Lower leg skin (tissue), 4 donors: ENCODE measurements around the gene DCLK2. TPM values are rescaled to one million over a fixed set of nuclear protein-coding genes. Genes with fewer than 3 reads are reported as not detected.

Source experiments
- DNase-seq, 2 donors: peaks; one replicate each; pipeline ENCODE4 v3.0.0-alpha.2; 2019; ENCODE audit warnings: low spot score in 2 of 2
- H3K4me3 ChIP-seq: fragments of 200-600 bp; sonication (generic); 2 replicates; pipeline ENCODE4 v1.5.1; 2017; ENCODE audit warnings: mild to moderate bottlenecking, low read depth; ENCODE audit not compliant: poor library complexity, severe bottlenecking
- POLR2A ChIP-seq, 2 donors: fragments of 450-650 bp; IDR thresholded peaks; one replicate each; pipeline ENCODE4 v1.6.1; 2016 to 2017; ENCODE audit warnings: antibody characterized with exemption in 2 of 2, mild to moderate bottlenecking in 1 of 2, moderate library complexity in 1 of 2
- WGBS, 2 donors: methylation state at CpG; one replicate each; pipeline ENCODE4 v1.1.5; 2018; 5-methylcytosine and 5-hydroxymethylcytosine counted together
- intact Hi-C: fragments of 100-400 bp; cut with DNase I; formaldehyde crosslinking; loops from one replicate; pipeline ENCODE4 v1.15.0; 2023; ENCODE audit warnings: low total_unique reads
- total RNA-seq, 4 donors: library from RNA; depleted of rRNA; stranded (reverse); fragments of >200 nt; gene quantifications; one replicate each; pipeline ENCODE4 v1.1.0, GENCODE V29; 2016
- TF ChIP-seq, protein P1 (sequence below), 3 donors: fragments of 450-650 bp; IDR thresholded peaks; one replicate each; pipeline ENCODE4 v1.5.1; 2016; ENCODE audit warnings: antibody characterized with exemption in 3 of 3, mild to moderate bottlenecking in 3 of 3, moderate library complexity in 2 of 3

Gene DCLK2
- total RNA-seq, 4 donors from 2014 or later, result 0.59 to 2.3 (median 1.5) TPM

GRCh38 chr4:150145090-150145945, 67.1 kb downstream of the DCLK2 start:
- intact Hi-C loops, result no loop called here
- no peak for DNase-seq
- TF ChIP-seq, protein P1, sequence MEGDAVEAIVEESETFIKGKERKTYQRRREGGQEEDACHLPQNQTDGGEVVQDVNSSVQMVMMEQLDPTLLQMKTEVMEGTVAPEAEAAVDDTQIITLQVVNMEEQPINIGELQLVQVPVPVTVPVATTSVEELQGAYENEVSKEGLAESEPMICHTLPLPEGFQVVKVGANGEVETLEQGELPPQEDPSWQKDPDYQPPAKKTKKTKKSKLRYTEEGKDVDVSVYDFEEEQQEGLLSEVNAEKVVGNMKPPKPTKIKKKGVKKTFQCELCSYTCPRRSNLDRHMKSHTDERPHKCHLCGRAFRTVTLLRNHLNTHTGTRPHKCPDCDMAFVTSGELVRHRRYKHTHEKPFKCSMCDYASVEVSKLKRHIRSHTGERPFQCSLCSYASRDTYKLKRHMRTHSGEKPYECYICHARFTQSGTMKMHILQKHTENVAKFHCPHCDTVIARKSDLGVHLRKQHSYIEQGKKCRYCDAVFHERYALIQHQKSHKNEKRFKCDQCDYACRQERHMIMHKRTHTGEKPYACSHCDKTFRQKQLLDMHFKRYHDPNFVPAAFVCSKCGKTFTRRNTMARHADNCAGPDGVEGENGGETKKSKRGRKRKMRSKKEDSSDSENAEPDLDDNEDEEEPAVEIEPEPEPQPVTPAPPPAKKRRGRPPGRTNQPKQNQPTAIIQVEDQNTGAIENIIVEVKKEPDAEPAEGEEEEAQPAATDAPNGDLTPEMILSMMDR (IDR thresholded peaks at IDR 0.05), result no peak
- no peak for TF ChIP-seq POLR2A (IDR thresholded peaks at IDR 0.05)
- 84% methylated on average over 1 of the region's 1 CpG for WGBS, 2 donors
- no peak overlapping the region for H3K4me3 ChIP-seq

DNA sequence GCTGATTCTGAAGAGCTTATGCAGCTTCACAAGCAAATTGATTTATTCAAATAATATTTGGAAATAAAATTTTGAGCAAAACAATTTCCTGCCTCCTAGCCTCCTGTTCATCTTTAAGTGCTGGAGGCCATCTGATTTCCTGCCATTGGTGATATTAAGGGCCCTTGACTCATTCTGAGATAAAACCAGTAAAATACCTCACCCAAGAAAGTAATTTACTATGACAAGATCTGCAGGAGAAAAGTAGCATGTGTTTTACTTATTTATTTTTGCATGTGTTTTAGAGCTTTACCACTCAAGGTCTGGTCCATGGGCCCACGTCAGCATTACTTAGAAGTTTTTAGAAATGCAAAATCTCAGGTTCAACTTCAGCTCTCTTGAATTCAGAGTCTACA, 67.7 kb downstream of the DCLK2 start:
- no peak for TF ChIP-seq POLR2A (IDR thresholded peaks at IDR 0.05)
- TF ChIP-seq, protein P1 (IDR thresholded peaks at IDR 0.05), result no peak
- intact Hi-C loops, result no loop called here
- 92 to 96% methylated on average over 1 of the region's 1 CpG for WGBS, 2 donors
- H3K4me3 ChIP-seq, result no peak overlapping the region
- no peak for DNase-seq

- intact Hi-C loops, result no loop called here
- no peak for TF ChIP-seq POLR2A (IDR thresholded peaks at IDR 0.05)
- TF ChIP-seq, protein P1 (IDR thresholded peaks at IDR 0.05), result no peak
- DNase-seq, result no peak
- H3K4me3 ChIP-seq, result no peak overlapping the region
- 33 to 42% methylated on average over 1 of the region's 1 CpG for WGBS, 2 donors
These were observed 71.1 kb downstream of the DCLK2 start for GRCh38 chr4:150149381-150149780.

- WGBS, 2 donors, result 75 to 87% methylated on average over 1 of the region's 1 CpG
- intact Hi-C loops, result no loop called here
- DNase-seq, result no peak
- no peak overlapping the region for H3K4me3 ChIP-seq
- no peak for TF ChIP-seq POLR2A (IDR thresholded peaks at IDR 0.05)
- TF ChIP-seq, protein P1 (IDR thresholded peaks at IDR 0.05), result no peak
These were observed 72.4 kb downstream of the DCLK2 start for GRCh38 chr4:150150629-150151062.

DNA sequence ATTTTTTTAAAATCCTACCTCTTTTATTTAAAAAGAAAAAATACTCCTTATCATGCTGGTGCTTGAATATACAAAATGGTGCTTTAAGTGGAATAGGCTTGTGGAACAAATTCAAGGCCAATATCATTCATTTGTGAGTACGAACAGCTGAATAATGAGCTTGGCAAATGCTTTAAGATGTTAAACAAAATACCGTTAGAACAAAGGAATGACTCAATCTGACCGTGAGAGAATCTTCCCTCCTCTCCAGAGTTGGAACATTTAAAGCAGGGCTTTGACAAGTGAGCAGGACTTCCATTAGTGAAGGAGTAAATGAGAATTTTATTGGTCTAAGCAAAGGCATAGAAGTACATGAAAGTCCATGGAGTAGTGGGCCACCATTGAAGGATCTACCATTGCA, 74.5 kb downstream of the DCLK2 start:
- intact Hi-C loops, result no loop called here
- 27 to 39% methylated on average over 3 of the region's 3 CpGs for WGBS, 2 donors
- no peak overlapping the region for H3K4me3 ChIP-seq
- DNase-seq, result no peak
- TF ChIP-seq, protein P1 (IDR thresholded peaks at IDR 0.05), result no peak
